ENCODE data around the gene PROX1.

DNA sequence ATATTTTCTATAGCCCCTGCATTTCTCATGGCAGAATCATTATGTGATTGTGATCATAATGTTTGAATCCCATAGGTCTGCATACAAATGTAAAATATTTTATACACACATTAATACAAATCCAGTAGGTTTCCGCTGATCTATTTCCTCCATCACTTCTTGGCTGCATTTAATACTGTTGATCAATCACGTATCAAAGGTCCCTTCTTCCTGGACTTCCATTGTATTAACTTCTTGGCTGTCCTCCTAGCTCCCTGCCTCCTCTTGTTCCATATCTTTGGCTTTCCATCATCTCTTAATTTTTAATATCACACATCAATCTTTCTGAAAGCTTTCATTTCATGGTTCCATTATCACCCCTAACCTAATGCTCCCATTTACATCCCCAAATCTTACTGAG is 97.6 kb downstream of the PROX1 start:
- no peak for TF ChIP-seq POLR2AphosphoS5 (IDR thresholded peaks at IDR 0.05; ENCODE audit: low read depth)
- TF ChIP-seq, protein P1, sequence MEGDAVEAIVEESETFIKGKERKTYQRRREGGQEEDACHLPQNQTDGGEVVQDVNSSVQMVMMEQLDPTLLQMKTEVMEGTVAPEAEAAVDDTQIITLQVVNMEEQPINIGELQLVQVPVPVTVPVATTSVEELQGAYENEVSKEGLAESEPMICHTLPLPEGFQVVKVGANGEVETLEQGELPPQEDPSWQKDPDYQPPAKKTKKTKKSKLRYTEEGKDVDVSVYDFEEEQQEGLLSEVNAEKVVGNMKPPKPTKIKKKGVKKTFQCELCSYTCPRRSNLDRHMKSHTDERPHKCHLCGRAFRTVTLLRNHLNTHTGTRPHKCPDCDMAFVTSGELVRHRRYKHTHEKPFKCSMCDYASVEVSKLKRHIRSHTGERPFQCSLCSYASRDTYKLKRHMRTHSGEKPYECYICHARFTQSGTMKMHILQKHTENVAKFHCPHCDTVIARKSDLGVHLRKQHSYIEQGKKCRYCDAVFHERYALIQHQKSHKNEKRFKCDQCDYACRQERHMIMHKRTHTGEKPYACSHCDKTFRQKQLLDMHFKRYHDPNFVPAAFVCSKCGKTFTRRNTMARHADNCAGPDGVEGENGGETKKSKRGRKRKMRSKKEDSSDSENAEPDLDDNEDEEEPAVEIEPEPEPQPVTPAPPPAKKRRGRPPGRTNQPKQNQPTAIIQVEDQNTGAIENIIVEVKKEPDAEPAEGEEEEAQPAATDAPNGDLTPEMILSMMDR (IDR thresholded peaks at IDR 0.05; ENCODE audit: insufficient read depth, low read length): no peak
